Pancreas (tissue), 10 donors: ENCODE results near the gene RAB9A. TPM values are rescaled to one million over a fixed set of nuclear protein-coding genes. Genes with fewer than 3 reads are reported as not detected.
A peak's percentile ranks its signal among the peaks of the same experiment; 100 is the strongest.
"Not testable (repeated sequence)": the region's sequence is repeated elsewhere in the genome, so short reads cannot be mapped to it uniquely, and the experiment has no call there.

Experiments
- ATAC-seq, 4 donors: fragments of 200-7000 bp; cut with Tn5 transposase; one replicate each; pipeline versions ENCODE4 v1.8.0 to v1.9.1; 2020; ENCODE audit warnings: mild to moderate bottlenecking in 4 of 4, moderate library complexity in 4 of 4
- DNase-seq, 6 donors: peaks; one replicate each; pipeline ENCODE4 v3.0.0-alpha.2; 2020
- FAIRE-seq: peaks from 2 replicates; lab custom pipeline; 2012; peaks lifted over from hg19 to GRCh38; lab: Jason Lieb, UNC
- H3K27ac ChIP-seq, 4 donors: fragments of 200-600 bp; sonication (generic); 1 replicate in 3 of 4; 2 replicates in 1 of 4; pipeline versions ENCODE4 v1.5.0 to v1.8.0; 2020
- H3K27me3 ChIP-seq, 4 donors: fragments of 200-600 bp; one replicate each; pipeline ENCODE4 v1.8.0; 2021
- H3K36me3 ChIP-seq, 3 donors: fragments of 200-600 bp; sonication (generic) in 1 of 3; one replicate each; pipeline versions ENCODE4 v1.5.0 to v1.8.0; 2020 to 2021
- H3K4me1 ChIP-seq, 3 donors: fragments of 200-600 bp; one replicate each; pipeline ENCODE4 v1.8.0; 2021
- H3K4me3 ChIP-seq, 4 donors: fragments of 200-600 bp; sonication (generic) in 2 of 4; one replicate each; pipeline versions ENCODE4 v1.5.0 to v1.8.0; 2020 to 2021
- H3K9me3 ChIP-seq, 4 donors: fragments of 200-600 bp; one replicate each; pipeline ENCODE4 v1.8.0; 2021
- WGBS, 2 donors: extraction: QIAGEN DNeasy Blood & Tissue Kit; methylation state at CpG; one replicate each; pipeline ENCODE4 v1.1.7; 2013; 5-methylcytosine and 5-hydroxymethylcytosine counted together
- intact Hi-C, 3 donors: fragments of 100-400 bp; cut with DNase I; formaldehyde crosslinking; loops; one replicate each; pipeline versions ENCODE4 v1.11.1 to v1.14.2; 2022
- polyA plus RNA-seq, 2 donors: library from polyadenylated mRNA; stranded (reverse); fragments of 200-250 nt; gene quantifications; one replicate each; pipeline ENCODE4 v1.2.3, GENCODE V29; 2013
- total RNA-seq, 6 donors: library from RNA; stranded (reverse); fragmentation: NEBNext Ultra II Directional in 4 of 6; extraction: Animal tissue kit (Norgen Biotek cat#: 25700) in 4 of 6; gene quantifications; one replicate each; pipeline versions ENCODE4 v1.2.1 to v1.2.4, GENCODE V29; 2021 to 2023
- TF ChIP-seq, protein P1 (sequence below), 4 donors: fragments of 200-600 bp; sonication (generic) in 3 of 4; IDR thresholded peaks; one replicate each; pipeline versions ENCODE4 v1.5.0 to v1.8.0; 2021; ENCODE audit warnings: antibody characterized with exemption in 4 of 4
- donor health status: healthy with polysubstance abuse.
- donor health status: DM: no; HTN: no; CAD: no; lungs with moderate emphysema.
- donor health status: DM: no; HTN: no; CAD: no.
- donor health status: control.
- donor health status: control.
- donor health status: Bipolar disorder and iron deficiency.
- donor health status: DM: yes; HTN: yes; CAD: no.
- donor health status: DM: no; HTN: no; CAD: no.
- donor health status: DM: no; HTN: no; CAD: no.
- donor health status: DM: yes; HTN: yes; CAD: no.

Gene RAB9A, protein sequence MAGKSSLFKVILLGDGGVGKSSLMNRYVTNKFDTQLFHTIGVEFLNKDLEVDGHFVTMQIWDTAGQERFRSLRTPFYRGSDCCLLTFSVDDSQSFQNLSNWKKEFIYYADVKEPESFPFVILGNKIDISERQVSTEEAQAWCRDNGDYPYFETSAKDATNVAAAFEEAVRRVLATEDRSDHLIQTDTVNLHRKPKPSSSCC
- 10 to 100 TPM; 11.7 to 22.0 (median 16.5) TPM for total RNA-seq
- 10 to 100 TPM in 1 of 2 donors, 1 to 10 TPM in 1; 8.7 to 18.4 TPM for polyA plus RNA-seq

DNA sequence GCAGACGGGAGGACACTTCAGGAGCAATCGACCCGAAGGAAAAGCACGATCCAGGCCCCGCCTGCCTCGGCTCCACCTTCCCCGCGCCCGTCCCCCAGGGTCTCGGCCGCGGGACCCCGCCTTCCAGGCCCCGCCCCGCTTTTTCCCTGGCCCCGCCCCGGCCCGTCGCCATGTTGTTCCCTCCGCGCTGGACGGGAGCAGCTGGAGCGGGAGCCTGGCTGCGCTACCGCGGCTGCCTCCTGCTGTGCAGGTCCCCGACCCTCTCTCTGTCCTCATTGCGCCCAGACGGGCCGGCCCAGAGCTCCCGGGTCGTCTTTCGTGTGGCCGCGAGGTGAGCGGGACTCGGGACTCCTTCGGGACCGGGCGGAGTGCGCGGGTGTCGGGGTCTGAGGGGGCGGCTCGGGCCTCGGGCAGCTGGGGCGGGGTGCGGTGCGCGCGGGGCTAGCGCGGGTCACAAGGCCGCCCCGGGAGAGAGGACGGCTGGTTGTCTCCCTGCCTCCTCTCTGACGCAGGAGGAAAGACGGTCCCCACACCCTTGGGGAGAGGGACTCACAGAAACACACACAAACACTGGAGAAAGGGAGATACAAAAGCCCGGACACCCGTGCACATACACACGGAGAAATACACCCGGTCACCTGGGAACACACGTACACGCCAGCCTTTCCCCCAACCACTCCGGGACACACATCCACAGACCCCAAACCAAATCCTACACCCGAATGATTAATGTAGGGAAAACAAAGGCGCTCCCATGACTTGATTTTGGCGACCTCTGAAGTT lies at the start of gene RAB9A:
Gene RAB9A (plus strand): TSS at position 171 of the 783 bp plus-strand sequence. CDS start 19,619 bp downstream, outside the sequence.
- Histone ChIP-seq H3K4me3 (peak within 1 kb of the TSS; percentile 66 to 78 (median 70)), H3K27me3 (peaks cover 0 to 9% (median 0%) of the 10 kb centered on the region in 4 donors), H3K9me3 (no peaks in the 10 kb centered on the region), H3K4me1 (peaks cover 0 to 15% (median 2%) of the 10 kb centered on the region in 3 donors), H3K36me3 (no peaks in the 10 kb centered on the region), H3K27ac (peak within 1 kb of the TSS; percentile 90 to 97 (median 94))
- DNase-seq (peak; percentile 76 to 95 (median 90)), FAIRE-seq (no peak), ATAC-seq (peak; percentile 91 to 96 (median 94))
- intact Hi-C loops: loop anchor here in 1 of 3 donors (10.0 kb wide), 1 partner anchor 46 kb away; the partner anchor contains the start of genes OFD1 and TRAPPC2
- TF ChIP-seq, protein P1, sequence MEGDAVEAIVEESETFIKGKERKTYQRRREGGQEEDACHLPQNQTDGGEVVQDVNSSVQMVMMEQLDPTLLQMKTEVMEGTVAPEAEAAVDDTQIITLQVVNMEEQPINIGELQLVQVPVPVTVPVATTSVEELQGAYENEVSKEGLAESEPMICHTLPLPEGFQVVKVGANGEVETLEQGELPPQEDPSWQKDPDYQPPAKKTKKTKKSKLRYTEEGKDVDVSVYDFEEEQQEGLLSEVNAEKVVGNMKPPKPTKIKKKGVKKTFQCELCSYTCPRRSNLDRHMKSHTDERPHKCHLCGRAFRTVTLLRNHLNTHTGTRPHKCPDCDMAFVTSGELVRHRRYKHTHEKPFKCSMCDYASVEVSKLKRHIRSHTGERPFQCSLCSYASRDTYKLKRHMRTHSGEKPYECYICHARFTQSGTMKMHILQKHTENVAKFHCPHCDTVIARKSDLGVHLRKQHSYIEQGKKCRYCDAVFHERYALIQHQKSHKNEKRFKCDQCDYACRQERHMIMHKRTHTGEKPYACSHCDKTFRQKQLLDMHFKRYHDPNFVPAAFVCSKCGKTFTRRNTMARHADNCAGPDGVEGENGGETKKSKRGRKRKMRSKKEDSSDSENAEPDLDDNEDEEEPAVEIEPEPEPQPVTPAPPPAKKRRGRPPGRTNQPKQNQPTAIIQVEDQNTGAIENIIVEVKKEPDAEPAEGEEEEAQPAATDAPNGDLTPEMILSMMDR (IDR thresholded peaks at IDR 0.05): no peak
- WGBS, 2 donors: 0 to 2% methylated on average over 68 of the region's 68 CpGs

DNA sequence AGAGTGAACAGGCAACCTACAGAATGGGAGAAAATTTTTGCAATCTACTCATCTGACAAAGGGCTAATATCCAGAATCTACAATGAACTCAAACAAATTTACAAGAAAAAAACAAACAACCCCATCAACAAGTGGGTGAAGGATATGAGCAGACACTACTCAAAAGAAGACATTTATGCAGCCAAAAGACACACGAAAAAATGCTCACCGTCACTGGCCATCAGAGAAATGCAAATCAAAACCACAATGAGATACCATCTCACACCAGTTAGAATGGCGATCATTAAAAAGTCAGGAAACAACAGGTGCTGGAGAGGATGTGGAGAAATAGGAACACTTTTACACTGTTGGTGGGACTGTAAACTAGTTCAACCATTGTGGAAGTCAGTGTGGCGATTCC lies 47.2 kb upstream of the RAB9A start:
- H3K27ac ChIP-seq, DNase-seq, H3K36me3 ChIP-seq, H3K4me3 ChIP-seq, H3K9me3 ChIP-seq, FAIRE-seq, H3K4me1 ChIP-seq, ATAC-seq, intact Hi-C loops: not testable (repeated sequence)
- peaks cover 0 to 12% (median 0%) of the 10 kb centered on the region in 4 donors for H3K27me3 ChIP-seq
- WGBS, 2 donors: 58 to 61% methylated on average over 2 of the region's 4 CpGs

DNA sequence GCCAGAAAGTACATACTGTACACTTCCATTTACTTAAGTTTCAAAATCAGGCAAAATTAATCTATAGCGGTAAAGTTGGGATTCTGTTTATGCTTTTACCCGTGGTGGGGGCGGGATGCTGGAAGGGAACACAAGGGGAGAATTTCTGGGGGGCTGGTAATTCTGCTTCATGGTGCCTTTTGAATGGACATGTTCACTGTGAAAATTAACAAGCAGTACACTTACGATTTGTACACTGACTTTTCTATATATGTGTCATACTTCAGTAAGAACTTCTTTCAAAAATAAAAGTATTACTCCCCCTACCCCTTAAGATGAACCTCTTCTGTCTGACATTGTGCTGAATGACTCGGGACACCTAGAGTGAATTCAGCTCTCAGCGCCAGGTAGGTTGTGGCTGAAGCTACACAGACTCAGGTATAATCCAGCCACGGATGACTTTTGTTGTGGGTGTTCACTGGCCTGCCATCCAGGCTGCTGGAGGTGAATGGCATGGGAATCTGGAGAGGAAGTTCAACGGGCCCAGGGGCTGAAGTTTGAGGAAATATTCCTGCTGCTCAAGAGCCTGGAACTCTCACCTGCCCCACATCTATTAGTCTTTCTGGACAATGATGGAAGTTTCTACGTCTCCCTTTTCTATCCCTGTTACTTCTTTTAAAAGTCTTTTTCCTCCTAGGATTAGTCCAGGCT lies 43.3 kb upstream of the RAB9A start:
- ATAC-seq: no peak
- no peaks in the 10 kb centered on the region for H3K36me3 ChIP-seq
- no peaks in the 10 kb centered on the region for H3K4me1 ChIP-seq
- no peak overlapping the region for H3K4me3 ChIP-seq
- DNase-seq: no peak
- TF ChIP-seq, protein P1 (IDR thresholded peaks at IDR 0.05): no peak
- peaks cover 0 to 6% (median 0%) of the 10 kb centered on the region in 4 donors for H3K27me3 ChIP-seq
- intact Hi-C loops: loop anchor here in 1 of 3 donors (5.0 kb wide), 1 partner anchor 138 kb away; no protein-coding TSS in a partner anchor
- 49 to 51% methylated on average over 9 of the region's 9 CpGs for WGBS, 2 donors
- no peak overlapping the region for H3K27ac ChIP-seq
- H3K9me3 ChIP-seq: no peaks in the 10 kb centered on the region
- FAIRE-seq: no peak

DNA sequence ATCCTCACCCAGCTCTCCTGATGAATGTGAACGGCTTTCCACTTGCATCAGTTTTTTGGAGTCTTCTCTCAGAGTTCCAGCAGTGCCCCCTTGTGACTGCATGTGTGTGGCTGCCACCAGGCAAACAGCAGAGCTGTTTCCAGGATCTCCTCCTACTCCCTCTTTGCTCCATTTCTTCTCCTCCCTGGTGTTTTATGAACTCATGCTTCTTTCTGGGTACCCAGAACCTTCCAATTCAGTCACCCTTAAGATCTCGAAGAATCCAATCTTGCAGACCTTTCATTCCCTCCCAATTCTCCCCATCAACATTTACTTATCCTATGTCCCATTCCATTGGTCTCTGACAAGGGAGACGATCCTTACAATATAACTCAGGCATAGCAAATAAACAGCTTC lies 42.8 kb upstream of the RAB9A start:
- Histone ChIP-seq H3K4me3 (no peak overlapping the region), H3K27me3 (peaks cover 0 to 6% (median 0%) of the 10 kb centered on the region in 4 donors), H3K27ac (no peak overlapping the region), H3K9me3 (no peaks in the 10 kb centered on the region), H3K36me3 (no peaks in the 10 kb centered on the region), H3K4me1 (no peaks in the 10 kb centered on the region)
- 25 to 31% methylated on average over 3 of the region's 3 CpGs for WGBS, 2 donors
- FAIRE-seq: peak; percentile 74
- intact Hi-C loops: loop anchor here in 1 of 3 donors (5.0 kb wide), 1 partner anchor 139 kb away; no protein-coding TSS in a partner anchor
- peak in 5 of 6 donors; percentile 35 to 67 (median 60) for DNase-seq
- ATAC-seq: peak; percentile 61 to 90 (median 86)
- TF ChIP-seq, protein P1 (IDR thresholded peaks at IDR 0.05): peak; percentile 12 to 56 (median 44)
